Keratinocyte (primary cell): ENCODE data around the gene ZNF597. TPM values are rescaled to one million over a fixed set of nuclear protein-coding genes. Genes with fewer than 3 reads are reported as not detected.

Experiments used
- DNase-seq: peaks from one replicate; pipeline ENCODE4 v3.0.0-alpha.2; 2011; ENCODE audit warnings: low read depth, missing footprints, low spot score
- FAIRE-seq: peaks from 2 replicates; lab custom pipeline; 2011; peaks lifted over from hg19 to GRCh38; lab: Jason Lieb, UNC
- H2AFZ ChIP-seq: 2 replicates; pipeline ENCODE4 v1.6.0; 2012; ENCODE audit warnings: low read length, control low read depth, inconsistent platforms; ENCODE audit not compliant: control insufficient read depth
- H3K27ac ChIP-seq: 2 replicates; pipeline ENCODE4 v1.5.1; 2011; ENCODE audit warnings: low read length; ENCODE audit not compliant: control insufficient read depth, insufficient read depth
- H3K27me3 ChIP-seq: 3 replicates; pipeline ENCODE4 v1.6.0; 2011; ENCODE audit warnings: low read length; ENCODE audit not compliant: control insufficient read depth, insufficient read depth; ENCODE audit errors: extremely low read depth
- H3K36me3 ChIP-seq, 2 experiments: 2 replicates in 1 of 2; 3 replicates in 1 of 2; pipeline ENCODE4 v1.5.1; 2011; ENCODE audit warnings: low read length in 2 of 2, mild to moderate bottlenecking in 1 of 2; ENCODE audit not compliant: control insufficient read depth in 2 of 2, insufficient read depth in 2 of 2; ENCODE audit errors: extremely low read depth in 1 of 2
- H3K4me1 ChIP-seq: 3 replicates; pipeline ENCODE4 v1.5.1; 2011; ENCODE audit warnings: low read length; ENCODE audit not compliant: control insufficient read depth, insufficient read depth; ENCODE audit errors: extremely low read depth
- H3K4me2 ChIP-seq: 3 replicates; pipeline ENCODE4 v1.6.0; 2011; ENCODE audit warnings: low read depth, low read length; ENCODE audit not compliant: control insufficient read depth, insufficient read depth; ENCODE audit errors: extremely low read depth
- H3K4me3 ChIP-seq, 3 experiments: fragments of 200-600 bp in 1 of 3; sonication (generic) in 1 of 3; 2 replicates in 2 of 3; 3 replicates in 1 of 3; pipeline ENCODE4 v1.5.1; 2011 to 2016; ENCODE audit warnings: low read length in 3 of 3, mild to moderate bottlenecking in 3 of 3, control low read depth in 2 of 3, inconsistent platforms in 1 of 3, low read depth in 1 of 3, mixed read lengths in 1 of 3, mixed run types in 1 of 3, moderate library complexity in 1 of 3; ENCODE audit not compliant: control insufficient read depth in 2 of 3, insufficient read depth in 2 of 3; ENCODE audit errors: extremely low read depth in 1 of 3
- H3K79me2 ChIP-seq: 2 replicates; pipeline ENCODE4 v1.6.0; 2012; ENCODE audit warnings: low read length; ENCODE audit not compliant: control insufficient read depth, insufficient read depth
- H3K9ac ChIP-seq: 3 replicates; pipeline ENCODE4 v1.6.0; 2011; ENCODE audit warnings: low read length; ENCODE audit not compliant: control insufficient read depth, insufficient read depth; ENCODE audit errors: extremely low read depth
- H3K9me1 ChIP-seq: 3 replicates; pipeline ENCODE4 v1.6.0; 2011; ENCODE audit warnings: low read length; ENCODE audit not compliant: control insufficient read depth, insufficient read depth; ENCODE audit errors: extremely low read depth
- H3K9me3 ChIP-seq: 2 replicates; pipeline ENCODE4 v1.5.1; 2012; ENCODE audit warnings: low read depth, low read length; ENCODE audit not compliant: control insufficient read depth
- H4K20me1 ChIP-seq: 3 replicates; pipeline ENCODE4 v1.6.0; 2011; ENCODE audit warnings: low read length; ENCODE audit not compliant: control insufficient read depth, insufficient read depth; ENCODE audit errors: extremely low read depth
- EZH2 ChIP-seq: IDR thresholded peaks from one replicate; pipeline ENCODE4 v1.6.1; 2012; ENCODE audit warnings: inconsistent platforms, mild to moderate bottlenecking, low read length, moderate library complexity
- dilution Hi-C: fragments of 300-500 bp; cut with MboI; formaldehyde crosslinking; loops from one replicate; pipeline ENCODE4 v1.7.0; 2020; ENCODE audit warnings: low sequenced_read_pairs; ENCODE audit not compliant: extremely low pct_ligation_motif_present
- polyA plus RNA-seq, 5 experiments: library from polyadenylated mRNA; depleted of rRNA in 3 of 5; stranded (reverse) in 3 of 5; stranded (forward) in 1 of 5; unstranded in 1 of 5; fragments of >200 nt; gene quantifications; 1 replicate in 1 of 5; 2 replicates in 3 of 5; 3 replicates in 1 of 5; pipeline versions ENCODE4 v1.2.1 to v1.2.3, GENCODE V29; 2011 to 2012; ENCODE audit warnings: missing spikeins in 2 of 5, low read depth in 1 of 5, low replicate concordance in 1 of 5
- TF ChIP-seq, protein P1 (sequence below), 3 experiments: IDR thresholded peaks in 1 of 3; conservative IDR thresholded peaks in 1 of 3; optimal IDR thresholded peaks in 1 of 3; 2 replicates in 2 of 3; 3 replicates in 1 of 3; pipeline versions ENCODE3 to v1.5.1; 2011; ENCODE audit warnings: low read length in 3 of 3, mild to moderate bottlenecking in 3 of 3, moderate library complexity in 2 of 3, control low read depth in 1 of 3, inconsistent platforms in 1 of 3; ENCODE audit not compliant: insufficient read depth in 2 of 3; ENCODE audit errors: extremely low read depth in 1 of 3

The ZNF597 gene
- polyA plus RNA-seq, 1 donor (not counting 4 experiments of a cell fraction or from before 2014, with no cell fraction given): 1.7 TPM

- no peak overlapping the region for H3K4me3 ChIP-seq
- dilution Hi-C loops: no loop called here
- no peak overlapping the region for H3K27ac ChIP-seq
- no peak overlapping the region for H3K9ac ChIP-seq
- no peaks in the 10 kb centered on the region for H3K9me3 ChIP-seq
- H3K4me2 ChIP-seq: no peak overlapping the region
- H2AFZ ChIP-seq: no peak overlapping the region
- peaks cover 2% of the 10 kb centered on the region for H3K9me1 ChIP-seq
- peaks cover 4 to 6% of the 10 kb centered on the region in 2 experiments for H3K36me3 ChIP-seq
- H3K27me3 ChIP-seq: no peaks in the 10 kb centered on the region
- H4K20me1 ChIP-seq: peaks cover 21% of the 10 kb centered on the region
- H3K4me1 ChIP-seq: no peaks in the 10 kb centered on the region
- DNase-seq (no peak), FAIRE-seq (no peak)
- H3K79me2 ChIP-seq: peaks cover 97% of the 10 kb centered on the region
- no peak for TF ChIP-seq EZH2
- TF ChIP-seq, protein P1, sequence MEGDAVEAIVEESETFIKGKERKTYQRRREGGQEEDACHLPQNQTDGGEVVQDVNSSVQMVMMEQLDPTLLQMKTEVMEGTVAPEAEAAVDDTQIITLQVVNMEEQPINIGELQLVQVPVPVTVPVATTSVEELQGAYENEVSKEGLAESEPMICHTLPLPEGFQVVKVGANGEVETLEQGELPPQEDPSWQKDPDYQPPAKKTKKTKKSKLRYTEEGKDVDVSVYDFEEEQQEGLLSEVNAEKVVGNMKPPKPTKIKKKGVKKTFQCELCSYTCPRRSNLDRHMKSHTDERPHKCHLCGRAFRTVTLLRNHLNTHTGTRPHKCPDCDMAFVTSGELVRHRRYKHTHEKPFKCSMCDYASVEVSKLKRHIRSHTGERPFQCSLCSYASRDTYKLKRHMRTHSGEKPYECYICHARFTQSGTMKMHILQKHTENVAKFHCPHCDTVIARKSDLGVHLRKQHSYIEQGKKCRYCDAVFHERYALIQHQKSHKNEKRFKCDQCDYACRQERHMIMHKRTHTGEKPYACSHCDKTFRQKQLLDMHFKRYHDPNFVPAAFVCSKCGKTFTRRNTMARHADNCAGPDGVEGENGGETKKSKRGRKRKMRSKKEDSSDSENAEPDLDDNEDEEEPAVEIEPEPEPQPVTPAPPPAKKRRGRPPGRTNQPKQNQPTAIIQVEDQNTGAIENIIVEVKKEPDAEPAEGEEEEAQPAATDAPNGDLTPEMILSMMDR (optimal IDR thresholded peaks at IDR 0.05 in 1 of 3, IDR thresholded peaks at IDR 0.05 in 1 of 3, conservative IDR thresholded peaks at IDR 0.05 in 1 of 3; ENCODE audit: extremely low read depth in 1 of 3, insufficient read depth in 2 of 3, low read length in 3 of 3): no peak
Measured at GRCh38 chr16:3465301-3465700, 22.0 kb upstream of the ZNF597 start.

DNA sequence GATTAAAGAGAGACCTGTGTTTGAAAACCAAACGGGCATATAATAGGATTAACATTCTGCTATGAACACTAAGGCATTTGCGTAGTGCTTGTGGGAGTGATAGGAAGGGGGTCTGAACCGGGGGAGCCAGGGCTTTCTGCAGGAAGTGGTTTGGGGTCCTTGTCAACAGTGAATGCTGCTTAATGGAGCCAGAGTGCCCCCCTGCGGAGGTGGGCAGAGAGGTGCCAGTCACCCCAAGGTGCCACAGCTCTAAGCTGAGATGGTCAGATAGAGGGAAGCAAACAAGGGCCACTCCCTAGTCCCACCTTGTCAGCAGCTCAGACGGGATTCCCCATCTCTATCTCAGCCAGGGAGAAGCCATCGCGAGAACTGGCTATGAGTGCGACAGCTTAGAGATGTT, 17.8 kb upstream of the ZNF597 start:
- Histone ChIP-seq H3K79me2 (peaks cover 77% of the 10 kb centered on the region), H3K4me2 (no peak overlapping the region), H2AFZ (no peak overlapping the region), H3K9me1 (no peaks in the 10 kb centered on the region), H3K4me3 (no peak overlapping the region), H3K36me3 (no peaks in the 10 kb centered on the region), H3K9ac (no peak overlapping the region), H4K20me1 (peaks cover 10% of the 10 kb centered on the region), H3K27ac (no peak overlapping the region), H3K9me3 (no peaks in the 10 kb centered on the region), H3K27me3 (no peaks in the 10 kb centered on the region), H3K4me1 (peaks cover 16% of the 10 kb centered on the region)
- TF ChIP-seq, protein P1 (optimal IDR thresholded peaks at IDR 0.05 in 1 of 3, IDR thresholded peaks at IDR 0.05 in 1 of 3, conservative IDR thresholded peaks at IDR 0.05 in 1 of 3; ENCODE audit: extremely low read depth in 1 of 3, insufficient read depth in 2 of 3, low read length in 3 of 3): no peak
- TF ChIP-seq EZH2: no peak
- DNase-seq (no peak), FAIRE-seq (no peak)
- dilution Hi-C loops: no loop called here
